GM11168 (cell line): ENCODE results near the gene TIMD4.

Source experiments
- in situ Hi-C: fragments of 300-500 bp; cut with MboI; formaldehyde crosslinking; loops from one replicate; pipeline ENCODE4 v1.12.0; 2022; ENCODE audit warnings: low sequenced_read_pairs; ENCODE audit not compliant: unreplicated experiment

The TIMD4 gene

DNA sequence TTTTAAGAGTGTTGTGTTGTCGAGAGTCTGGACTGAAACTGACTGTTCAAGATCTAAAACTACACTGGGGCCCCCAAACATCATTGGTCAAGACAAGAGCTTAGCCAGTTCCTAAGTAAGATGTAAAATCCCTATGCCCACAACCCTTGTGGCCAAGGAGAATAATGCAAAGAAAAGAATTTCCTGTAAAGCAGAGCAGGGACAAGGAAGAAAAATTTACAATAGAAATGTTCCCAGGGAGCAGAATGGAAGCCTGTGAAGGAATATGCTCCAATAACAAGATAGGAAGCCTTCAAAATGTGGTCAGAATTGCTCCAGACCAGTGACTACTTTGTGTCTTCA lies 92.6 kb downstream of the TIMD4 start:
- in situ Hi-C loops: no loop called here
